Upper lobe of left lung (tissue), 6 donors: ENCODE measurements around the gene KCNAB3. TPM values are rescaled to one million over a fixed set of nuclear protein-coding genes. Genes with fewer than 3 reads are reported as not detected.

Experiments used
- ATAC-seq, 2 donors: fragments of 200-7000 bp; cut with Tn5 transposase; one replicate each; pipeline ENCODE4 v1.9.1; 2022; ENCODE audit warnings: mild to moderate bottlenecking in 2 of 2, moderate library complexity in 2 of 2; ENCODE audit not compliant: low FRiP score in 2 of 2
- DNase-seq, 2 donors: peaks; one replicate each; pipeline ENCODE4 v3.0.0-alpha.2; 2019 to 2020
- H3K27ac ChIP-seq, 4 donors: fragments of 200-600 bp; sonication (generic); one replicate each; pipeline ENCODE4 v1.5.1; 2016 to 2019
- H3K27me3 ChIP-seq, 4 donors: fragments of 200-600 bp; sonication (generic); one replicate each; pipeline ENCODE4 v1.5.1; 2017 to 2019
- H3K36me3 ChIP-seq, 4 donors: fragments of 200-600 bp; sonication (generic); one replicate each; pipeline ENCODE4 v1.5.1; 2016 to 2019
- H3K4me1 ChIP-seq, 4 donors: fragments of 200-600 bp; sonication (generic); one replicate each; pipeline ENCODE4 v1.5.1; 2018 to 2019
- H3K4me3 ChIP-seq, 4 donors: fragments of 200-600 bp; sonication (generic); one replicate each; pipeline ENCODE4 v1.5.1; 2017 to 2019; ENCODE audit warnings: mild to moderate bottlenecking in 2 of 4, moderate library complexity in 1 of 4
- H3K9me3 ChIP-seq, 4 donors: fragments of 200-600 bp; sonication (generic); one replicate each; pipeline ENCODE4 v1.5.1; 2018 to 2019
- EP300 ChIP-seq, 4 donors: sonication (generic); formaldehyde crosslinking; IDR thresholded peaks; one replicate each; pipeline ENCODE4 v1.5.1; 2017; ENCODE audit warnings: antibody characterized with exemption in 4 of 4, control low read depth in 2 of 4
- POLR2A ChIP-seq, 4 donors: fragments of 450-650 bp; IDR thresholded peaks; one replicate each; pipeline ENCODE4 v1.5.1; 2016 to 2017; ENCODE audit warnings: antibody characterized with exemption in 4 of 4, mild to moderate bottlenecking in 2 of 4
- POLR2AphosphoS5 ChIP-seq, 2 donors: sonication (generic); formaldehyde crosslinking; IDR thresholded peaks; one replicate each; pipeline ENCODE4 v1.5.1; 2017; ENCODE audit warnings: antibody characterized with exemption in 2 of 2
- WGBS, 2 donors: methylation state at CpG; one replicate each; pipeline ENCODE4 v1.1.5; 2017 to 2018; 5-methylcytosine and 5-hydroxymethylcytosine counted together
- total RNA-seq, 6 donors: library from RNA; depleted of rRNA in 4 of 6; stranded (reverse); fragments of >200 nt in 4 of 6; gene quantifications; one replicate each; pipeline versions ENCODE4 v1.1.0 to v1.2.1, GENCODE V29; 2016 to 2021
- TF ChIP-seq, protein P1 (sequence below), 6 experiments: fragments of 450-650 bp in 4 of 6; fragments of 200-600 bp in 2 of 6; sonication (generic) in 2 of 6; IDR thresholded peaks; one replicate each; pipeline ENCODE4 v1.5.1; 2016 to 2019; ENCODE audit warnings: antibody characterized with exemption in 6 of 6
- donor health status: DM: no; HTN: no; CAD: no; lungs with moderate emphysema.
- donor health status: DM: no; HTN: yes; CAD: no; lungs with severe emphysema.

KCNAB3 gene
- total RNA-seq, 6 donors from 2014 or later: 4.2 to 10.0 (median 5.7) TPM

- Histone ChIP-seq H3K27me3 (no peaks in the 10 kb centered on the region), H3K4me1 (peaks cover 22 to 31% (median 26%) of the 10 kb centered on the region in 4 donors), H3K36me3 (peaks cover 0 to 19% (median 2%) of the 10 kb centered on the region in 4 donors), H3K27ac (peak overlapping the region in 2 of 4 donors; percentile 5 to 24), H3K4me3 (no peak overlapping the region), H3K9me3 (no peaks in the 10 kb centered on the region)
- no peak for TF ChIP-seq EP300 (IDR thresholded peaks at IDR 0.05)
- TF ChIP-seq POLR2A (IDR thresholded peaks at IDR 0.05): no peak
- no peak for TF ChIP-seq POLR2AphosphoS5 (IDR thresholded peaks at IDR 0.05)
- TF ChIP-seq, protein P1, sequence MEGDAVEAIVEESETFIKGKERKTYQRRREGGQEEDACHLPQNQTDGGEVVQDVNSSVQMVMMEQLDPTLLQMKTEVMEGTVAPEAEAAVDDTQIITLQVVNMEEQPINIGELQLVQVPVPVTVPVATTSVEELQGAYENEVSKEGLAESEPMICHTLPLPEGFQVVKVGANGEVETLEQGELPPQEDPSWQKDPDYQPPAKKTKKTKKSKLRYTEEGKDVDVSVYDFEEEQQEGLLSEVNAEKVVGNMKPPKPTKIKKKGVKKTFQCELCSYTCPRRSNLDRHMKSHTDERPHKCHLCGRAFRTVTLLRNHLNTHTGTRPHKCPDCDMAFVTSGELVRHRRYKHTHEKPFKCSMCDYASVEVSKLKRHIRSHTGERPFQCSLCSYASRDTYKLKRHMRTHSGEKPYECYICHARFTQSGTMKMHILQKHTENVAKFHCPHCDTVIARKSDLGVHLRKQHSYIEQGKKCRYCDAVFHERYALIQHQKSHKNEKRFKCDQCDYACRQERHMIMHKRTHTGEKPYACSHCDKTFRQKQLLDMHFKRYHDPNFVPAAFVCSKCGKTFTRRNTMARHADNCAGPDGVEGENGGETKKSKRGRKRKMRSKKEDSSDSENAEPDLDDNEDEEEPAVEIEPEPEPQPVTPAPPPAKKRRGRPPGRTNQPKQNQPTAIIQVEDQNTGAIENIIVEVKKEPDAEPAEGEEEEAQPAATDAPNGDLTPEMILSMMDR (IDR thresholded peaks at IDR 0.05): no peak
- DNase-seq: no peak
- 43 to 50% methylated on average over 7 of the region's 7 CpGs for WGBS, 2 donors
- ATAC-seq: no peak
Observed at GRCh38 chr17:7881276-7882054, 48.2 kb downstream of the KCNAB3 start.

- no peak for DNase-seq
- Histone ChIP-seq H3K36me3 (peaks cover 0 to 20% (median 2%) of the 10 kb centered on the region in 4 donors), H3K27me3 (no peaks in the 10 kb centered on the region), H3K9me3 (no peaks in the 10 kb centered on the region), H3K27ac (no peak overlapping the region), H3K4me3 (no peak overlapping the region), H3K4me1 (peaks cover 11 to 21% (median 19%) of the 10 kb centered on the region in 4 donors)
- TF ChIP-seq POLR2AphosphoS5 (IDR thresholded peaks at IDR 0.05) (no peak), EP300 (IDR thresholded peaks at IDR 0.05) (no peak), POLR2A (IDR thresholded peaks at IDR 0.05) (no peak)
- TF ChIP-seq, protein P1 (IDR thresholded peaks at IDR 0.05): no peak
- 67 to 77% methylated on average over 3 of the region's 3 CpGs for WGBS, 2 donors
- no peak for ATAC-seq
Observed at GRCh38 chr17:7880076-7880868, 49.4 kb downstream of the KCNAB3 start.

- Histone ChIP-seq H3K4me1 (peaks cover 11 to 20% (median 15%) of the 10 kb centered on the region in 4 donors), H3K36me3 (peaks cover 0 to 24% (median 2%) of the 10 kb centered on the region in 4 donors), H3K27me3 (no peaks in the 10 kb centered on the region), H3K4me3 (no peak overlapping the region), H3K27ac (no peak overlapping the region), H3K9me3 (no peaks in the 10 kb centered on the region)
- 93 to 95% methylated on average over 7 of the region's 7 CpGs for WGBS, 2 donors
- TF ChIP-seq EP300 (IDR thresholded peaks at IDR 0.05) (no peak), POLR2A (IDR thresholded peaks at IDR 0.05) (no peak), POLR2AphosphoS5 (IDR thresholded peaks at IDR 0.05) (no peak)
- TF ChIP-seq, protein P1 (IDR thresholded peaks at IDR 0.05): no peak
- ATAC-seq (no peak), DNase-seq (no peak)
Observed at GRCh38 chr17:7878234-7878633, 51.4 kb downstream of the KCNAB3 start.

DNA sequence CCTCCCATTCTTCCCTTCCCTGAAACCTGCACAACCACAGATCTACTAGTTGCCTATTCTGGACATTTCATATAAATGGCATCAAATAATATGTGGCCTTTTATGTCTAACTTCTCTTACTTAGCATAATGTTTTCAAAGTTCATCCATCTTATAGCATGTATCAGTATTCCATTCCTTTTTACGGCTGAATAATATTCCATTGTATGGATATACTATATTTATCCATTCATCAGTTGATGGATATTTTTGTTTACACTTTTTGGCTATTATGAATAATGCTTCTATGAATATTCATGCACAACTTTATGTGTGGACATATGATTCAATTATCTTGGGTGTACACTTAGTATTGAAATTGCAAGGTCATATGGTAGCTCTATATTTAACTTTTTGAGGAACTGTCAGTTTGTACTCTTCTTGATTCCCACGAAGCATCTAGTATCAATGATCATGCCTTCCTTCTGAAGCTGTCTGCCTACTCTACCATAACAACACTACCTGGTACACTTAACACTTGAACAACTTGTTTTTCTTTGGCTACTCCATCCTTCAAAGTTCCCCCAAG, 53.8 kb downstream of the KCNAB3 start:
- H3K27me3 ChIP-seq: no peaks in the 10 kb centered on the region
- WGBS, 2 donors: 72 to 78% methylated on average over 2 of the region's 2 CpGs
- H3K27ac ChIP-seq: no peak overlapping the region
- H3K36me3 ChIP-seq: peaks cover 0 to 14% (median 2%) of the 10 kb centered on the region in 4 donors
- no peak for DNase-seq
- H3K9me3 ChIP-seq: no peaks in the 10 kb centered on the region
- ATAC-seq: no peak
- no peak overlapping the region for H3K4me3 ChIP-seq
- H3K4me1 ChIP-seq: peaks cover 0 to 9% (median 3%) of the 10 kb centered on the region in 4 donors
- TF ChIP-seq, protein P1 (IDR thresholded peaks at IDR 0.05): no peak
- TF ChIP-seq POLR2A (IDR thresholded peaks at IDR 0.05): no peak
- no peak for TF ChIP-seq POLR2AphosphoS5 (IDR thresholded peaks at IDR 0.05)
- TF ChIP-seq EP300 (IDR thresholded peaks at IDR 0.05): no peak
